Calu3 (cell line): ENCODE data around the gene STK33. TPM values are rescaled to one million over a fixed set of nuclear protein-coding genes. Genes with fewer than 3 reads are reported as not detected.

Experiments used
- BruUV-seq: library from RNA; stranded (reverse); fragments of 400-500 nt; replicated peaks from 2 replicates; lab custom pipeline; 2021; lab: Mats Ljungman, UMichigan
- CTCF ChIA-PET: fragments of 300-600 bp; sonication (Branson Sonifier 250); formaldehyde crosslinking; loops from one replicate; lab custom pipeline; 2022; ENCODE audit warnings: antibody characterized with exemption; lab: Charles Lee
- DNase-seq: peaks from one replicate; pipeline ENCODE4 v3.0.0; 2022
- H3K27ac Mint-ChIP-seq: one replicate; pipeline ENCODE4 v1.8.0; 2022; ENCODE audit warnings: mixed read lengths; ENCODE audit not compliant: unreplicated experiment
- H3K27me3 Mint-ChIP-seq: one replicate; pipeline ENCODE4 v1.8.0; 2022; ENCODE audit warnings: mixed read lengths; ENCODE audit not compliant: unreplicated experiment
- H3K36me3 Mint-ChIP-seq: one replicate; pipeline ENCODE4 v1.8.0; 2022; ENCODE audit warnings: mild to moderate bottlenecking, moderate library complexity, mixed read lengths; ENCODE audit not compliant: insufficient read depth, unreplicated experiment
- H3K4me1 Mint-ChIP-seq: one replicate; pipeline ENCODE4 v1.8.0; 2022; ENCODE audit warnings: mild to moderate bottlenecking, low read depth, mixed read lengths; ENCODE audit not compliant: unreplicated experiment
- H3K4me3 Mint-ChIP-seq: one replicate; pipeline ENCODE4 v1.8.0; 2022; ENCODE audit warnings: mild to moderate bottlenecking, low read depth, moderate library complexity, mixed read lengths; ENCODE audit not compliant: unreplicated experiment
- H3K9me3 Mint-ChIP-seq: one replicate; pipeline ENCODE4 v1.8.0; 2022; ENCODE audit warnings: low read depth, mixed read lengths; ENCODE audit not compliant: unreplicated experiment
- intact Hi-C: fragments of 100-400 bp; cut with micrococcal nuclease; formaldehyde crosslinking; loops from one replicate; pipeline ENCODE4 v1.10.0; 2022; ENCODE audit not compliant: unreplicated experiment
- total RNA-seq: library from RNA; stranded (reverse); gene quantifications from 2 replicates; pipeline ENCODE4 v1.2.3, GENCODE V29; 2022
- TF ChIP-seq, protein P1 (sequence below): fragments of 200-600 bp; IDR thresholded peaks from one replicate; pipeline ENCODE4 v1.8.0; 2022; ENCODE audit warnings: antibody characterized with exemption; ENCODE audit not compliant: unreplicated experiment

STK33 gene
- total RNA-seq, 1 experiment from 2014 or later: 3.0 TPM

- intact Hi-C loops: no loop called here
- Mint-ChIP-seq H3K9me3 (no peaks in the 10 kb centered on the region), H3K36me3 (no peaks in the 10 kb centered on the region), H3K27me3 (peaks cover 85% of the 10 kb centered on the region), H3K4me3 (no peak overlapping the region), H3K4me1 (no peaks in the 10 kb centered on the region), H3K27ac (no peak overlapping the region)
- no TSS peak for BruUV-seq
- TF ChIP-seq, protein P1, sequence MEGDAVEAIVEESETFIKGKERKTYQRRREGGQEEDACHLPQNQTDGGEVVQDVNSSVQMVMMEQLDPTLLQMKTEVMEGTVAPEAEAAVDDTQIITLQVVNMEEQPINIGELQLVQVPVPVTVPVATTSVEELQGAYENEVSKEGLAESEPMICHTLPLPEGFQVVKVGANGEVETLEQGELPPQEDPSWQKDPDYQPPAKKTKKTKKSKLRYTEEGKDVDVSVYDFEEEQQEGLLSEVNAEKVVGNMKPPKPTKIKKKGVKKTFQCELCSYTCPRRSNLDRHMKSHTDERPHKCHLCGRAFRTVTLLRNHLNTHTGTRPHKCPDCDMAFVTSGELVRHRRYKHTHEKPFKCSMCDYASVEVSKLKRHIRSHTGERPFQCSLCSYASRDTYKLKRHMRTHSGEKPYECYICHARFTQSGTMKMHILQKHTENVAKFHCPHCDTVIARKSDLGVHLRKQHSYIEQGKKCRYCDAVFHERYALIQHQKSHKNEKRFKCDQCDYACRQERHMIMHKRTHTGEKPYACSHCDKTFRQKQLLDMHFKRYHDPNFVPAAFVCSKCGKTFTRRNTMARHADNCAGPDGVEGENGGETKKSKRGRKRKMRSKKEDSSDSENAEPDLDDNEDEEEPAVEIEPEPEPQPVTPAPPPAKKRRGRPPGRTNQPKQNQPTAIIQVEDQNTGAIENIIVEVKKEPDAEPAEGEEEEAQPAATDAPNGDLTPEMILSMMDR: no peak
- peak; percentile 19 for DNase-seq
- CTCF ChIA-PET: interaction anchor here (0.6 kb wide), 2 partner anchors 90 to 96 kb away, joined by 3 to 4 read pairs; no protein-coding TSS in a partner anchor
Measured at GRCh38 chr11:8365216-8365941, 228.6 kb downstream of the STK33 start.

GRCh38 chr11:8363921-8364320, 230.1 kb downstream of the STK33 start:
- no peaks in the 10 kb centered on the region for H3K4me1 Mint-ChIP-seq
- CTCF ChIA-PET: interaction anchor here (0.5 kb wide), 1 partner anchor 221 kb away, joined by 3 read pairs; no protein-coding TSS in a partner anchor
- H3K9me3 Mint-ChIP-seq: no peaks in the 10 kb centered on the region
- H3K27me3 Mint-ChIP-seq: peaks cover 75% of the 10 kb centered on the region
- H3K36me3 Mint-ChIP-seq: no peaks in the 10 kb centered on the region
- TF ChIP-seq, protein P1: no peak
- intact Hi-C loops: no loop called here
- DNase-seq: no peak
- no peak overlapping the region for H3K4me3 Mint-ChIP-seq
- H3K27ac Mint-ChIP-seq: no peak overlapping the region
- no TSS peak for BruUV-seq

GRCh38 chr11:8362899-8363298, 231.1 kb downstream of the STK33 start:
- intact Hi-C loops: no loop called here
- no peak overlapping the region for H3K27ac Mint-ChIP-seq
- CTCF ChIA-PET: no interaction called here
- TF ChIP-seq, protein P1: no peak
- H3K4me3 Mint-ChIP-seq: no peak overlapping the region
- no peaks in the 10 kb centered on the region for H3K9me3 Mint-ChIP-seq
- BruUV-seq: no TSS peak
- no peak for DNase-seq
- H3K4me1 Mint-ChIP-seq: no peaks in the 10 kb centered on the region
- no peaks in the 10 kb centered on the region for H3K36me3 Mint-ChIP-seq
- H3K27me3 Mint-ChIP-seq: peaks cover 65% of the 10 kb centered on the region

GRCh38 chr11:8362491-8362890, 231.5 kb downstream of the STK33 start:
- H3K36me3 Mint-ChIP-seq: no peaks in the 10 kb centered on the region
- no peaks in the 10 kb centered on the region for H3K4me1 Mint-ChIP-seq
- no peaks in the 10 kb centered on the region for H3K9me3 Mint-ChIP-seq
- no peak overlapping the region for H3K27ac Mint-ChIP-seq
- H3K27me3 Mint-ChIP-seq: peaks cover 62% of the 10 kb centered on the region
- H3K4me3 Mint-ChIP-seq: no peak overlapping the region
- intact Hi-C loops: no loop called here
- BruUV-seq: no TSS peak
- TF ChIP-seq, protein P1: no peak
- CTCF ChIA-PET: no interaction called here
- no peak for DNase-seq
